PC-3 (cell line): ENCODE data around the gene DND1.

Experiments
- CTCF ChIP-seq: fragments of 300-600 bp; sonication (generic); conservative IDR thresholded peaks from 2 replicates; pipeline ENCODE4 v1.5.1; 2017; ENCODE audit warnings: antibody characterized with exemption, low read depth, mild to moderate bottlenecking, low read length
- EZH2 ChIP-seq: fragments of 300-600 bp; sonication (generic); IDR thresholded peaks from one replicate; pipeline ENCODE4 v1.6.1; 2017; ENCODE audit warnings: antibody characterized with exemption, mild to moderate bottlenecking, low read length; ENCODE audit not compliant: unreplicated experiment
- EZH2phosphoT487 ChIP-seq: fragments of 300-600 bp; sonication (generic); IDR thresholded peaks from 2 replicates; pipeline ENCODE4 v1.6.1; 2018; ENCODE audit warnings: mild to moderate bottlenecking, antibody characterized with exemption, low read length, borderline replicate concordance

- TF ChIP-seq CTCF (no peak), EZH2 (no peak), EZH2phosphoT487 (no peak)
Measured at GRCh38 chr5:140637371-140638100, 35.8 kb downstream of the DND1 start.
